IMR-90 (cell line): ENCODE results near the gene KNCN. TPM values are rescaled to one million over a fixed set of nuclear protein-coding genes. Genes with fewer than 3 reads are reported as not detected.
A peak's percentile ranks its signal among the peaks of the same experiment; 100 is the strongest.

Source experiments
- ATAC-seq: fragments of 200-7000 bp; cut with Tn5 transposase; 2 replicates; pipeline ENCODE4 v1.9.1; 2020; ENCODE audit warnings: low read depth, mild to moderate bottlenecking, moderate library complexity
- BruUV-seq: library from RNA; stranded (reverse); fragments of 400-500 nt; replicated peaks from 2 replicates; lab custom pipeline; 2021; lab: Mats Ljungman, UMichigan
- CTCF ChIA-PET: fragments of 300-600 bp; formaldehyde crosslinking; extraction: SDS; loops from one replicate; lab custom pipeline; 2021; ENCODE audit warnings: antibody characterized with exemption; lab: Yijun Ruan, JAX
- POLR2A ChIA-PET: fragments of 300-600 bp; sonication (Branson Sonifier 250); formaldehyde crosslinking; loops from one replicate; lab custom pipeline; 2022; ENCODE audit warnings: antibody characterized with exemption; ENCODE audit not compliant: unreplicated experiment; lab: Charles Lee
- DNase-seq: peaks from one replicate; pipeline ENCODE4 v3.0.0; 2013
- H2AFZ ChIP-seq: replicated peaks from 2 replicates; pipeline ENCODE3; 2013; ENCODE audit warnings: low read length, mild to moderate bottlenecking; ENCODE audit not compliant: poor library complexity
- H2AK5ac ChIP-seq: 2 replicates; pipeline ENCODE4 v1.6.1; 2013; ENCODE audit warnings: low read depth, low read length, inconsistent platforms
- H2AK9ac ChIP-seq: replicated peaks from 2 replicates; pipeline ENCODE3; 2013; ENCODE audit warnings: mild to moderate bottlenecking, low read depth, low read length, moderate library complexity; ENCODE audit not compliant: poor library complexity
- H2BK120ac ChIP-seq: 2 replicates; pipeline ENCODE4 v1.6.1; 2013; ENCODE audit warnings: low read depth, low read length, inconsistent platforms
- H2BK15ac ChIP-seq: 3 replicates; pipeline ENCODE4 v1.6.1; 2013; ENCODE audit warnings: low read depth, low read length, inconsistent platforms
- H2BK20ac ChIP-seq: 2 replicates; pipeline ENCODE4 v1.6.1; 2013; ENCODE audit warnings: low read depth, mild to moderate bottlenecking, inconsistent platforms, low read length, moderate library complexity
- H2BK5ac ChIP-seq: 2 replicates; pipeline ENCODE4 v1.6.1; 2013; ENCODE audit warnings: mild to moderate bottlenecking, low read depth, low read length, inconsistent platforms; ENCODE audit not compliant: poor library complexity, severe bottlenecking
- H3K14ac ChIP-seq: replicated peaks from 2 replicates; pipeline ENCODE4 v1.6.1; 2013; ENCODE audit warnings: low read depth, low read length, inconsistent platforms
- H3K18ac ChIP-seq: 2 replicates; pipeline ENCODE4 v1.6.1; 2013; ENCODE audit warnings: low read depth, low read length, control low read depth
- H3K23ac ChIP-seq: 2 replicates; pipeline ENCODE4 v1.6.1; 2013; ENCODE audit warnings: low read depth, low read length, inconsistent platforms
- H3K27ac ChIP-seq: 2 replicates; pipeline ENCODE4 v1.5.1; 2013; ENCODE audit warnings: mild to moderate bottlenecking, control low read depth, low read length; ENCODE audit not compliant: insufficient read depth
- H3K27me3 ChIP-seq: 2 replicates; pipeline ENCODE4 v1.6.1; 2013; ENCODE audit warnings: low read length; ENCODE audit not compliant: control insufficient read depth, insufficient read depth
- H3K36me3 ChIP-seq: 2 replicates; pipeline ENCODE4 v1.6.1; 2013; ENCODE audit warnings: low read length, mixed read lengths; ENCODE audit not compliant: control insufficient read depth, insufficient read depth
- H3K4ac ChIP-seq: 2 replicates; pipeline ENCODE4 v1.6.1; 2013; ENCODE audit warnings: low read depth, low read length, inconsistent platforms
- H3K4me1 ChIP-seq: 2 replicates; pipeline ENCODE4 v1.6.1; 2013; ENCODE audit warnings: low read length, mixed read lengths; ENCODE audit not compliant: control insufficient read depth, insufficient read depth
- H3K4me2 ChIP-seq: 2 replicates; pipeline ENCODE4 v1.6.1; 2013; ENCODE audit warnings: low read depth, mild to moderate bottlenecking, control low read depth, low read length, moderate library complexity
- H3K4me3 ChIP-seq: 2 replicates; pipeline ENCODE4 v1.5.1; 2013; ENCODE audit warnings: low read depth, mild to moderate bottlenecking, control low read depth, low read length, moderate library complexity; ENCODE audit not compliant: insufficient read depth
- H3K56ac ChIP-seq: 2 replicates; pipeline ENCODE4 v1.6.1; 2013; ENCODE audit warnings: low read length, inconsistent platforms; ENCODE audit not compliant: insufficient read depth; ENCODE audit errors: extremely low read depth
- H3K79me1 ChIP-seq, 2 experiments: 2 replicates each; pipeline ENCODE4 v1.6.1; 2013; ENCODE audit warnings: low read length in 2 of 2, inconsistent platforms in 1 of 2, low read depth in 1 of 2
- H3K9ac ChIP-seq: 2 replicates; pipeline ENCODE4 v1.6.1; 2013; ENCODE audit warnings: low read depth, low read length, control low read depth
- H3K9me1 ChIP-seq: 2 replicates; pipeline ENCODE4 v1.6.1; 2013; ENCODE audit warnings: low read length, inconsistent platforms; ENCODE audit not compliant: insufficient read depth
- H3K9me3 ChIP-seq: 2 replicates; pipeline ENCODE4 v1.6.1; 2013; ENCODE audit warnings: low read length; ENCODE audit not compliant: control insufficient read depth, insufficient read depth
- H4K20me1 ChIP-seq: 2 replicates; pipeline ENCODE4 v1.6.1; 2013; ENCODE audit warnings: low read length, inconsistent platforms; ENCODE audit not compliant: insufficient read depth
- H4K5ac ChIP-seq: 2 replicates; pipeline ENCODE4 v1.6.1; 2013; ENCODE audit warnings: mild to moderate bottlenecking, low read depth, low read length, control low read depth
- H4K8ac ChIP-seq, 2 experiments: 2 replicates each; pipeline ENCODE4 v1.6.1; 2013; ENCODE audit warnings: low read depth in 2 of 2, low read length in 2 of 2, control low read depth in 1 of 2, inconsistent platforms in 1 of 2
- H4K91ac ChIP-seq: 2 replicates; pipeline ENCODE4 v1.6.1; 2013; ENCODE audit warnings: low read depth, low read length, inconsistent platforms; ENCODE audit not compliant: insufficient read depth
- BHLHE40 ChIP-seq: fragments of 150-350 bp; IDR thresholded peaks from 2 replicates; pipeline ENCODE4 v1.6.1; 2016; ENCODE audit warnings: mild to moderate bottlenecking, low read depth, low read length
- RCOR1 ChIP-seq: IDR thresholded peaks from 2 replicates; pipeline ENCODE4 v1.6.1; 2012; ENCODE audit warnings: mild to moderate bottlenecking, low read length, improper control_type of control experiment; ENCODE audit not compliant: insufficient replicate concordance
- WGBS, 2 experiments: methylation state at CpG; one replicate each; pipeline versions ENCODE4 v1.1.5 to v1.1.7; 2013; ENCODE audit warnings: missing lambda C conversion rate in 2 of 2; ENCODE audit not compliant: insufficient read length in 1 of 2; ENCODE audit errors: extremely low coverage in 2 of 2; 5-methylcytosine and 5-hydroxymethylcytosine counted together
- dilution Hi-C: fragments of 300-500 bp; cut with HindIII; formaldehyde crosslinking; loops from one replicate; pipeline ENCODE4 v1.14.3; 2018; ENCODE audit warnings: low sequenced_read_pairs; ENCODE audit not compliant: unreplicated experiment
- in situ Hi-C: fragments of 300-500 bp; cut with MboI; formaldehyde crosslinking; loops from 3 replicates; pipeline ENCODE4 v1.14.3; 2019; ENCODE audit warnings: low sequenced_read_pairs, inconsistent platforms, mixed read lengths
- intact Hi-C: fragments of 100-400 bp; cut with micrococcal nuclease; formaldehyde crosslinking; loops from 2 replicates; pipeline ENCODE4 v1.10.0; 2022
- polyA plus RNA-seq, 3 experiments: library from polyadenylated mRNA; depleted of rRNA; stranded (reverse); fragments of >200 nt; gene quantifications; 2 replicates each; pipeline ENCODE4 v1.2.3, GENCODE V29; 2012; ENCODE audit warnings: low replicate concordance in 1 of 3
- total RNA-seq: library from RNA; depleted of rRNA; stranded (reverse); fragments of >200 nt; gene quantifications from 2 replicates; pipeline ENCODE4 v1.2.3, GENCODE V29; 2012

Gene KNCN
- total and polyA plus RNA-seq, 2 of the 4 experiments (the other 2 are of a cell fraction), result not detected

DNA sequence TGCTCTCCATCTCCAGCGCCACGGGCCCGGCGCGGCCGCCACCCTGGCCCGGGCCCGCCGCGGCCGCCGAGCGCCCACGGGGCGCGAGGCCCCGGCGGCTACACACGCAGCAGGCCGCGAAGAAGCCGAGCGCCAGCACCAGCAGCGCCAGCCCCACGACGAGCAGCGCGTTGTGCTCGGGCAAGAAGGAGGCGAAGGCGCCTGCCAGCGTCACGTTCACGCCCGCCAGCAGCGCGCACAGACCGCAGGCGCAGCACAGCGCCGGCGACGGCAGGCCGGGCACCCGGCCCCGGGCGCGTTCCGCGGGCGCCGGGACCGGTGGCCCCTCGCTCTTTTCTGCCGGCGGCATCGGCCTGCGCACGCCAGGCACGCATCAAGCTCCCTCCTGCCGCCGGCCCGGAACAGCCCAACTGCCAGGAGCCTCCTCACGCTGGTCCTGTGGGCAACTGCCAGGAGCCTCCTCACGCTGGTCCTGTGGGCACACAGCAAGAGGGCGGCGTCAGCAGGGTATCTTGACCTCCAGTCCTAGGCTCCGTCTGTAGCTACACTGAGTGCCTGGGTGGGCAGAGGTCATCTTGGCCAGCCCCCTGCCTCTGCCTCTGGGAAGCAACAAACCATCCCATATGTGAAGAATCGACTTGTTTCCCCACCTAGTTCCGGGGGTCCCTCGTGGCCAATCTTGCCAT, 18.1 kb downstream of the KNCN start:
- no peak overlapping the region for H2AK5ac ChIP-seq
- H2BK20ac ChIP-seq, result no peak overlapping the region
- CTCF ChIA-PET, result interaction anchor here (0.6 to 1.2 kb wide), 4 partner anchors 9 to 68 kb away, joined by 3 to 4 read pairs (median 3); no protein-coding TSS in a partner anchor
- no peak overlapping the region for H2AK9ac ChIP-seq
- H4K20me1 ChIP-seq, result no peaks in the 10 kb centered on the region
- POLR2A ChIA-PET, result no interaction called here
- peak overlapping the region; percentile 27 for H3K4me3 ChIP-seq
- in situ Hi-C loops, result no loop called here
- intact Hi-C loops, result loop anchor here (10.0 kb wide), 1 partner anchor 641 kb away; no protein-coding TSS in a partner anchor
- no peaks in the 10 kb centered on the region for H3K4me1 ChIP-seq
- H3K27me3 ChIP-seq, result peaks cover 60% of the 10 kb centered on the region
- no peak overlapping the region for H2BK5ac ChIP-seq
- H3K9me1 ChIP-seq, result no peaks in the 10 kb centered on the region
- H2AFZ ChIP-seq, result peak overlapping the region; percentile 85
- H3K18ac ChIP-seq, result no peak overlapping the region
- no peak overlapping the region for H3K9ac ChIP-seq
- H4K8ac ChIP-seq, result no peak overlapping the region; a peak in 1 of 4 replicates
- WGBS, 2 experiments, result 5% methylated on average over 41 of the region's 71 CpGs; no CpG with 5 or more reads in 1 of the 2 experiments
- H3K56ac ChIP-seq, result no peak overlapping the region
- H3K14ac ChIP-seq, result no peak overlapping the region
- no peak overlapping the region for H3K4ac ChIP-seq
- BruUV-seq, result no TSS peak
- DNase-seq (peak; percentile 26), ATAC-seq (peak; percentile 76)
- H3K23ac ChIP-seq, result no peak overlapping the region
- H3K36me3 ChIP-seq, result no peaks in the 10 kb centered on the region
- dilution Hi-C loops, result no loop called here
- H2BK15ac ChIP-seq, result no peak overlapping the region
- no peak overlapping the region for H3K27ac ChIP-seq
- no peak overlapping the region for H4K91ac ChIP-seq
- no peak for TF ChIP-seq RCOR1
- peak; percentile 30; the same call in 1 of the 2 replicates for TF ChIP-seq BHLHE40
- H4K5ac ChIP-seq, result no peak overlapping the region; the same call in 1 of the 2 replicates
- H2BK120ac ChIP-seq, result no peak overlapping the region
- H3K79me1 ChIP-seq, result no peaks in the 10 kb centered on the region
- H3K4me2 ChIP-seq, result peak overlapping the region; percentile 52; the same call in 1 of the 2 replicates
- H3K9me3 ChIP-seq, result no peaks in the 10 kb centered on the region
